ENCODE data around the gene NCOA6. TPM values are rescaled to one million over a fixed set of nuclear protein-coding genes. Genes with fewer than 3 reads are reported as not detected.

The NCOA6 gene
- total RNA-seq, 2 experiments from 2014 or later = 15.7 to 17.2 TPM

DNA sequence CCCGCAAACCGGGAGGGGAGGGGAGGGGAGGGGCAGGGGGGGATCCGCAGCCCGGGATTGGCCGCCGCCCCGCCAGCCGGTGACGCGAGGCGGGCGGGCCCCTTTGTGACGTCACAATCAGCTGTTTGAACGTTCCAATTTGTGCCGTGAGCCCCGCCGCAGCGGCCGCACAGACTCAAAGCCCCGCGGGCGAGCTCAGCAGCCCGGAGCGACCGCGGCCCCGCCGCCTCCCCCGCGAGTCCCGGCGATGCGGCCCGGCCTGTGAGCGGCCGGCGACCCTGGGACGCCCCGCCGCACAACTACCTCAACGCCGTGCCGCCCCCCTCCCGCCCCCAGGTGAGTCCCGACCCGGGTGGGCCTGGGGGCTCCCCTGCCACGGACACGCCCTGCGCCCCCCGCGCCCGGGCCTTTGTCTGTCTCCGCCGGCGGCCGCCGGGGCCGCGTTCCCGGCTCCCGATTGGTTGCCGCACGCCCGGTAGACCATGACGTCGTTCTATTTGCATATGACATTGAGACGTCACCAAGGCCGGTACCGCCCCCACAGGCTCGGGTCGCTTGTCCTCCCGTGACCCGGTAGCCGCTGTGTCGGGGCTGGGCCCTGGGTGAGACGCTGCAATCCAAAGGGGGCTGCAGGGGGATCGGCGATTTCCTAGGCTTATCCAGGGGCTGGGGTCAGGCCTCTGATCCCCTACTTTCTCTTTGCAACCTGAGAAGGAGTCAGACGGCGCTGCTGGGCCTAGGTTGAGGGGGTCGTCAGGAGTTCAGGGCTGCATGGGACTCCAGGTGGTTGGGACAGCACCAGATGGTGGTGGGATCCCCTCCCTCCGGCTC is 121.1 kb downstream of the NCOA6 start, which contains the start of gene TP53INP2:
TSS of gene TP53INP2 (plus strand) at position 168 of the 831 bp plus-strand sequence. CDS start 4,396 bp downstream, outside the sequence.
- Mint-ChIP-seq H3K4me1 (ENCODE audit: low read depth) (peaks cover 18% of the 10 kb centered on the region), H3K36me3 (ENCODE audit: low read depth) (no peaks in the 10 kb centered on the region), H3K27ac (peak within 1 kb of the TSS; percentile 77), H3K4me3 (peak within 1 kb of the TSS; percentile 81), H3K9me3 (no peaks in the 10 kb centered on the region), H3K27me3 (peaks cover 7% of the 10 kb centered on the region)
- intact Hi-C loops (cut with micrococcal nuclease) = loop anchor here (5.0 kb wide), 1 partner anchor 167 kb away; no protein-coding TSS in a partner anchor
- CTCF ChIA-PET = interaction anchor here (0.8 to 2.7 kb wide), 8 partner anchors 8 to 188 kb away, joined by 3 to 16 read pairs (median 6); partner anchors contain the start of genes DYNLRB1 and MAP1LC3A
- POLR2A ChIA-PET = interaction anchor here (0.6 to 2.1 kb wide), 6 partner anchors 27 to 188 kb away, joined by 3 to 6 read pairs (median 3); partner anchors contain the start of genes DYNLRB1 and PIGU
- peak; percentile 13 for ATAC-seq
- TF ChIP-seq, protein P1, sequence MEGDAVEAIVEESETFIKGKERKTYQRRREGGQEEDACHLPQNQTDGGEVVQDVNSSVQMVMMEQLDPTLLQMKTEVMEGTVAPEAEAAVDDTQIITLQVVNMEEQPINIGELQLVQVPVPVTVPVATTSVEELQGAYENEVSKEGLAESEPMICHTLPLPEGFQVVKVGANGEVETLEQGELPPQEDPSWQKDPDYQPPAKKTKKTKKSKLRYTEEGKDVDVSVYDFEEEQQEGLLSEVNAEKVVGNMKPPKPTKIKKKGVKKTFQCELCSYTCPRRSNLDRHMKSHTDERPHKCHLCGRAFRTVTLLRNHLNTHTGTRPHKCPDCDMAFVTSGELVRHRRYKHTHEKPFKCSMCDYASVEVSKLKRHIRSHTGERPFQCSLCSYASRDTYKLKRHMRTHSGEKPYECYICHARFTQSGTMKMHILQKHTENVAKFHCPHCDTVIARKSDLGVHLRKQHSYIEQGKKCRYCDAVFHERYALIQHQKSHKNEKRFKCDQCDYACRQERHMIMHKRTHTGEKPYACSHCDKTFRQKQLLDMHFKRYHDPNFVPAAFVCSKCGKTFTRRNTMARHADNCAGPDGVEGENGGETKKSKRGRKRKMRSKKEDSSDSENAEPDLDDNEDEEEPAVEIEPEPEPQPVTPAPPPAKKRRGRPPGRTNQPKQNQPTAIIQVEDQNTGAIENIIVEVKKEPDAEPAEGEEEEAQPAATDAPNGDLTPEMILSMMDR (IDR thresholded peaks at IDR 0.05) = no peak
- DNase-seq = peak; percentile 90

DNA sequence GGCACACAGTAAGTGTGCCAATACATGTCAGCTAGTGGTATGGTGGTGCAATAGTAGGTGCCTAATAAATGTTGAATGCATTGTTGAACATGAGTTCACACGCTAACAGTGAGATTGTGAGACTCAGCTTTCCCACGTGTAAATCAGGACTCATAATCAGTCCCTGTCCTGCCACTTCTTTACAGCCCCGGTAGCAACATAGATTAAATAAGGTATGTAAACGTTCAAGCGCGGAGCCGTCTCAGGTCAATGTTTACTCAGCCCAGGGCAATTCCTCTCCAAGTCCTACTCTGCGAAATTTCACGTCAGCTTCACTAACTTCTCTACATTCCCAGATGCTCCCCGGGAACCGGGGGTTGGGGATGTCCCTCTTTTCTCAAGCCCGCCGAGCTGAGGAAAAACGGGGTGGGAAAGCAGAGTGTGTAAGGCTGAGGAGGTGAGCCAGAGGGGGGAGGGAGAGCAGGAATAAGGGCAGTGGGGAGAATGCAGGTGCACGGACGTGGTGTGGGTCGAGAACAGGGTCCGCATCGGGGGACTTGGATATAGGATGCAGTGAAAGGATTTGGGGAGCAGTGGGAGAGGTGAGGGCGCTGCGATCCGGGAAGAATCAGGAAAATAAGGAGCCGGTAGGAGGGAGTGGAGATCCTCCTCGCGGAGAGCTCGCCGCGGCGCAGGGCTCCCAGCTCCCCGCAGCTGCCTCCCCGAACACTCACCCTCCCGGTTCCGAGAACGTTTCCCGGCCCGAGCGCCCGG is 121.9 kb downstream of the NCOA6 start:
- H3K36me3 Mint-ChIP-seq (ENCODE audit: low read depth) = no peaks in the 10 kb centered on the region
- H3K4me3 Mint-ChIP-seq = peak overlapping the region; percentile 81
- intact Hi-C loops (cut with micrococcal nuclease) = no loop called here
- peaks cover 15% of the 10 kb centered on the region for H3K4me1 Mint-ChIP-seq (ENCODE audit: low read depth)
- no peaks in the 10 kb centered on the region for H3K9me3 Mint-ChIP-seq
- TF ChIP-seq, protein P1 (IDR thresholded peaks at IDR 0.05) = no peak
- ChIA-PET POLR2A (interaction anchor here (0.6 to 2.1 kb wide), 6 partner anchors 26 to 188 kb away, joined by 3 to 6 read pairs (median 3); partner anchors contain the start of genes DYNLRB1 and PIGU), CTCF (interaction anchor here (0.8 to 2.7 kb wide), 5 partner anchors 66 to 390 kb away, joined by 3 to 8 read pairs (median 3); partner anchors contain the start of gene MAP1LC3A)
- H3K27ac Mint-ChIP-seq = peak overlapping the region; percentile 77
- ATAC-seq (no peak), DNase-seq (peak; percentile 14)
- peaks cover 7% of the 10 kb centered on the region for H3K27me3 Mint-ChIP-seq

DNA sequence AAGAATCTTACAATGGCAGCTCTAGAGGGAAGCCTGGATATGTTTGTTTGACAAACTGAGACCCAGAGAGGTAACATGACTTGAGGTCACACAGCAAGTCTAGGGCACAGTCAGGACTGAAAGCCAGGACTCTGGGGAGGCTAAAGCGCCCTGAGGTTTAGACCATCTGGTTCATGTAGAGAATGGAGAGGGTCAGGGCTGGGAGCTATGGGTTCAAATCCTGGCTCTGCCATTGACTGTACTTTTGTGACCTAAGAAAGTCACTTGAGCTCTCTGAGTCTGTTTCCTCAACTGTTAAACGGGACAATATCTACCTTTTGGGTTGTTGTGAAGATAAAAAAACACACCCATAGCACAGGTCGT is 122.4 kb downstream of the NCOA6 start:
- ATAC-seq (no peak), DNase-seq (no peak)
- H3K4me1 Mint-ChIP-seq (ENCODE audit: low read depth) = peaks cover 11% of the 10 kb centered on the region
- H3K36me3 Mint-ChIP-seq (ENCODE audit: low read depth) = no peaks in the 10 kb centered on the region
- CTCF ChIA-PET = interaction anchor here (0.8 to 2.7 kb wide), 4 partner anchors 67 to 390 kb away, joined by 3 to 8 read pairs (median 4); no protein-coding TSS in a partner anchor
- intact Hi-C loops (cut with micrococcal nuclease) = no loop called here
- H3K27me3 Mint-ChIP-seq = peaks cover 7% of the 10 kb centered on the region
- POLR2A ChIA-PET = interaction anchor here (1.0 to 1.2 kb wide), 2 partner anchors 124 to 188 kb away, joined by 3 read pairs; no protein-coding TSS in a partner anchor
- TF ChIP-seq, protein P1 (IDR thresholded peaks at IDR 0.05) = no peak
- peak overlapping the region; percentile 81 for H3K4me3 Mint-ChIP-seq
- H3K27ac Mint-ChIP-seq = no peak overlapping the region
- no peaks in the 10 kb centered on the region for H3K9me3 Mint-ChIP-seq

DNA sequence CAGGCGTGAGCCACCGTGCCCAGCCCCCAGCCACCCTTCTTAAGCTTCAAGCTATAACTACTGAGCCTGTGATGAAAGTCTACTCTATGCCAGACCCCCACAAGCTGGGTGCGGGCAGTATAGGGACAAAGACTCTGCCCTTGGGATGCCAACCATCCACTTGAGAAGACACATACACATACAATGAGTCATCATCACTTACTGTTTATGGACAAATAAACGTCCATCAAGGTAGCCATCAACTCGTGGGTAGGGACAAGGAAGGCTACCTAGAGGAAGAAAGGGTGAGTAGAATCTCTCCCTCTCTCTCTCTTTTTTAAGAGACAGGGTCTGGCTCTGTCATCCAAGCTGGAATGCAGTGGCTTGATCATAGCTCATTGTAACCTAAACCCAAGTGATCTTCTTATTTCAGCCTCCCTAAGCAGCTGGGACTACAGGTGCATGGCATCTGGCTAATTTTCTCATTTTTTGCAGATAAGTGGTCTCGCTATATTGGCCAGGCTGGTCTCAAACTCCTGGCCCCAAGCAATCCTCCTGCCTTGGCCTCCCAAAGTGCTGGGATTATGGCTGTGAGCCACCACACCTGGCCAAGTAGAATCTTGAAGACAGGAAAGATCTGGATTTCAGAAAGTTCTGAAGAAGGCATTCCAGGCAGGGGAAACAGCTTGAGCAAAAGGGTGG is 123.9 kb downstream of the NCOA6 start:
- H3K9me3 Mint-ChIP-seq = no peaks in the 10 kb centered on the region
- H3K27ac Mint-ChIP-seq = no peak overlapping the region
- POLR2A ChIA-PET = no interaction called here
- H3K36me3 Mint-ChIP-seq (ENCODE audit: low read depth) = no peaks in the 10 kb centered on the region
- H3K27me3 Mint-ChIP-seq = peaks cover 7% of the 10 kb centered on the region
- DNase-seq (no peak), ATAC-seq (no peak)
- TF ChIP-seq, protein P1 (IDR thresholded peaks at IDR 0.05) = no peak
- peaks cover 11% of the 10 kb centered on the region for H3K4me1 Mint-ChIP-seq (ENCODE audit: low read depth)
- CTCF ChIA-PET = no interaction called here
- intact Hi-C loops (cut with micrococcal nuclease) = no loop called here
- no peak overlapping the region for H3K4me3 Mint-ChIP-seq

Data from activated CD8-positive, alpha-beta T cell treated with anti-CD3 and anti-CD28 coated beads for 36 hours (primary cell).